H9 (cell line): Measurements from ENCODE around the gene FOXN4. TPM values are rescaled to one million over a fixed set of nuclear protein-coding genes. Genes with fewer than 3 reads are reported as not detected.

Experiments
- DNase-seq: peaks from one replicate; pipeline ENCODE4 v3.0.0-alpha.2; 2017
- H2AFZ ChIP-seq: one replicate; pipeline ENCODE4 v1.6.1; 2013; ENCODE audit warnings: mild to moderate bottlenecking, low read length, control low read depth, moderate library complexity
- H2AK5ac ChIP-seq: 2 replicates; pipeline ENCODE4 v1.6.1; 2013; ENCODE audit warnings: low read length, control low read depth, mixed read lengths; ENCODE audit not compliant: insufficient read length
- H2BK120ac ChIP-seq: one replicate; pipeline ENCODE4 v1.6.1; 2013; ENCODE audit warnings: low read depth, mild to moderate bottlenecking, low read length, control low read depth, inconsistent platforms; ENCODE audit not compliant: poor library complexity, severe bottlenecking
- H2BK12ac ChIP-seq: 2 replicates; pipeline ENCODE4 v1.6.1; 2013; ENCODE audit warnings: low read length, control low read depth, mixed read lengths, low read depth; ENCODE audit not compliant: insufficient read length
- H2BK15ac ChIP-seq: 2 replicates; pipeline ENCODE4 v1.6.1; 2013; ENCODE audit warnings: low read depth, low read length, control low read depth
- H2BK20ac ChIP-seq: one replicate; pipeline ENCODE4 v1.6.1; 2013; ENCODE audit warnings: low read depth, mild to moderate bottlenecking, low read length, control low read depth, inconsistent platforms; ENCODE audit not compliant: poor library complexity, severe bottlenecking
- H2BK5ac ChIP-seq: 2 replicates; pipeline ENCODE4 v1.6.1; 2013; ENCODE audit warnings: low read length, control low read depth, mixed read lengths; ENCODE audit not compliant: insufficient read length
- H3K14ac ChIP-seq: 2 replicates; pipeline ENCODE4 v1.6.1; 2013; ENCODE audit warnings: low read length, control low read depth; ENCODE audit not compliant: insufficient read depth
- H3K18ac ChIP-seq: 2 replicates; pipeline ENCODE4 v1.6.1; 2013; ENCODE audit warnings: low read depth, mild to moderate bottlenecking, mixed read lengths, low read length, control low read depth; ENCODE audit not compliant: insufficient read length
- H3K23ac ChIP-seq: 2 replicates; pipeline ENCODE4 v1.6.1; 2013; ENCODE audit warnings: low read length, control low read depth, mixed read lengths, low read depth; ENCODE audit not compliant: insufficient read length
- H3K23me2 ChIP-seq: 2 replicates; pipeline ENCODE4 v1.6.1; 2013; ENCODE audit warnings: low read depth, mild to moderate bottlenecking, mixed read lengths, low read length, control low read depth; ENCODE audit not compliant: insufficient read length, poor library complexity, severe bottlenecking
- H3K27ac ChIP-seq: 2 replicates; pipeline ENCODE4 v1.5.1; 2013; ENCODE audit warnings: low read length, control low read depth, mixed read lengths, low read depth; ENCODE audit not compliant: insufficient read length
- H3K27me3 ChIP-seq: 2 replicates; pipeline ENCODE4 v1.6.1; 2013; ENCODE audit warnings: low read length, control low read depth, inconsistent platforms; ENCODE audit not compliant: insufficient read depth
- H3K4ac ChIP-seq: 2 replicates; pipeline ENCODE4 v1.6.1; 2013; ENCODE audit warnings: low read depth, mild to moderate bottlenecking, control low read depth, inconsistent platforms, low read length, moderate library complexity
- H3K4me1 ChIP-seq: 2 replicates; pipeline ENCODE4 v1.6.1; 2013; ENCODE audit warnings: low read length, control low read depth, inconsistent platforms; ENCODE audit not compliant: insufficient read depth
- H3K4me2 ChIP-seq: 2 replicates; pipeline ENCODE4 v1.6.1; 2013; ENCODE audit warnings: low read length, control low read depth, mixed read lengths; ENCODE audit not compliant: insufficient read length, insufficient read depth
- H3K56ac ChIP-seq: 2 replicates; pipeline ENCODE4 v1.6.1; 2013; ENCODE audit warnings: low read depth, mild to moderate bottlenecking, mixed read lengths, low read length, control low read depth; ENCODE audit not compliant: insufficient read length
- H3K79me1 ChIP-seq: 2 replicates; pipeline ENCODE4 v1.6.1; 2013; ENCODE audit warnings: low read depth, mild to moderate bottlenecking, moderate library complexity, low read length, control low read depth, inconsistent platforms; ENCODE audit not compliant: insufficient read depth, poor library complexity, severe bottlenecking
- H3K79me2 ChIP-seq: 2 replicates; pipeline ENCODE4 v1.6.1; 2013; ENCODE audit warnings: low read length, control low read depth, inconsistent platforms; ENCODE audit not compliant: insufficient read depth
- H3K9ac ChIP-seq: 2 replicates; pipeline ENCODE4 v1.6.1; 2013; ENCODE audit warnings: low read length, control low read depth, mixed read lengths; ENCODE audit not compliant: insufficient read length; ENCODE audit errors: extremely low read depth
- H3K9me3 ChIP-seq: one replicate; pipeline ENCODE4 v1.6.1; 2013; ENCODE audit warnings: low read depth, low read length, inconsistent platforms; ENCODE audit not compliant: control insufficient read depth
- H3T11ph ChIP-seq: one replicate; pipeline ENCODE4 v1.6.1; 2013; ENCODE audit warnings: mild to moderate bottlenecking, low read length, control low read depth, inconsistent platforms
- H4K20me1 ChIP-seq: one replicate; pipeline ENCODE4 v1.6.1; 2013; ENCODE audit not compliant: control insufficient read depth, insufficient read length, insufficient read depth
- H4K5ac ChIP-seq: 2 replicates; pipeline ENCODE4 v1.6.1; 2013; ENCODE audit warnings: low read depth, mild to moderate bottlenecking, mixed read lengths, low read length, control low read depth; ENCODE audit not compliant: insufficient read length
- H4K8ac ChIP-seq: replicated peaks from 2 replicates; pipeline ENCODE4 v1.6.1; 2013; ENCODE audit warnings: low read length, control low read depth, mixed read lengths, low read depth; ENCODE audit not compliant: insufficient read length
- H4K91ac ChIP-seq: 2 replicates; pipeline ENCODE4 v1.6.1; 2013; ENCODE audit warnings: low read depth, mild to moderate bottlenecking, moderate library complexity, mixed read lengths, low read length, control low read depth; ENCODE audit not compliant: insufficient read length
- H3K27ac Mint-ChIP-seq, 3 experiments: 2 replicates in 2 of 3; 3 replicates in 1 of 3; pipeline ENCODE4 v1.8.0; 2020 to 2021; ENCODE audit warnings: mixed read lengths in 3 of 3, mild to moderate bottlenecking in 1 of 3, moderate library complexity in 1 of 3
- H3K27me3 Mint-ChIP-seq: 2 replicates; pipeline ENCODE4 v1.8.0; 2021; ENCODE audit warnings: low read depth, mild to moderate bottlenecking, moderate library complexity, mixed read lengths
- H3K36me3 Mint-ChIP-seq, 3 experiments: 2 replicates in 2 of 3; 3 replicates in 1 of 3; pipeline ENCODE4 v1.8.0; 2020 to 2021; ENCODE audit warnings: low read depth in 3 of 3, mixed read lengths in 3 of 3; ENCODE audit not compliant: insufficient read depth in 1 of 3
- H3K4me1 Mint-ChIP-seq, 2 experiments: 2 replicates each; pipeline ENCODE4 v1.8.0; 2020; ENCODE audit warnings: mixed read lengths in 2 of 2
- H3K4me3 Mint-ChIP-seq, 2 experiments: 2 replicates in 1 of 2; 3 replicates in 1 of 2; pipeline ENCODE4 v1.8.0; 2020 to 2021; ENCODE audit warnings: mild to moderate bottlenecking in 2 of 2, mixed read lengths in 2 of 2, moderate library complexity in 1 of 2
- H3K9me3 Mint-ChIP-seq, 2 experiments: 2 replicates in 1 of 2; 3 replicates in 1 of 2; pipeline ENCODE4 v1.8.0; 2020; ENCODE audit warnings: mild to moderate bottlenecking in 2 of 2, mixed read lengths in 2 of 2, moderate library complexity in 1 of 2
- WGBS: extraction: QIAGEN DNeasy Blood & Tissue Kit; methylation state at CpG from one replicate; pipeline ENCODE4 v1.1.7; 2013; ENCODE audit warnings: missing lambda C conversion rate, low lambda C conversion rate, mixed read lengths; ENCODE audit not compliant: insufficient read length; ENCODE audit errors: extremely low coverage; 5-methylcytosine and 5-hydroxymethylcytosine counted together
- total RNA-seq: library from RNA; stranded (reverse); gene quantifications from 2 replicates; pipeline ENCODE4 v1.2.1, GENCODE V29; 2021
- TF ChIP-seq, protein P1 (sequence below): fragments of 200-600 bp; sonication (generic); conservative IDR thresholded peaks from 3 replicates; pipeline ENCODE4 v1.8.0; 2021; ENCODE audit warnings: antibody characterized with exemption, mild to moderate bottlenecking

Gene FOXN4
- total RNA-seq, 1 experiment from 2014 or later: 0.39 TPM

DNA sequence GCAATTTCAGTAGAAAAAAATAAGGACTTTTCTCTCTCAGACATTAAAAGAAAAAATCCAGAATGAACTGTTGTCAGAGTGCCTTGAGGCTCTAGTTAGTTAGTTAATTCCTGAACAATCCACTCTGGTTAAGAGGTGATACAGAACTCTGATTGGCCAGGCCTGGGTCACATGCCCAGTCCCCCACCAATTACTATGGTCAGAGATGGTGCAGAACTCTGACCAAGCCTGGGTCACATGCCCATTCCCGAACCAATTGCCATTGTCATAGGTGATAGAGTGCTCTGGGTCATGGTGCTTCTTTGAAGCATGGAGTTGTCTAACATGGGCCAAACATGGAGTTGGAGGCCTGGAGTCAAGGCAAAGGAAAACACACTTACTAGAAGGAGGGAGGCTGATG is 27.5 kb upstream of the FOXN4 start:
- Histone ChIP-seq H3K9ac (no peak overlapping the region), H3K14ac (no peak overlapping the region), H4K91ac (no peak overlapping the region), H4K20me1 (no peaks in the 10 kb centered on the region), H2AFZ (no peak overlapping the region), H3T11ph (no peak overlapping the region), H3K18ac (no peak overlapping the region), H4K8ac (no peak overlapping the region), H3K4ac (no peak overlapping the region), H2BK120ac (no peak overlapping the region), H3K79me1 (no peaks in the 10 kb centered on the region), H2AK5ac (no peak overlapping the region), H2BK12ac (no peak overlapping the region), H3K79me2 (no peaks in the 10 kb centered on the region), H3K27ac (no peak overlapping the region), H3K56ac (no peak overlapping the region), H2BK20ac (no peak overlapping the region), H2BK15ac (no peak overlapping the region), H3K23me2 (no peaks in the 10 kb centered on the region), H3K9me3 (no peaks in the 10 kb centered on the region), H3K4me1 (no peaks in the 10 kb centered on the region), H3K27me3 (no peaks in the 10 kb centered on the region), H3K23ac (no peak overlapping the region), H3K4me2 (no peak overlapping the region), H4K5ac (no peak overlapping the region), H2BK5ac (no peak overlapping the region)
- no peak for DNase-seq
- Mint-ChIP-seq H3K27me3 (peaks cover 4% of the 10 kb centered on the region; the same call in 1 of the 2 replicates), H3K36me3 (no peaks in the 10 kb centered on the region), H3K9me3 (peaks cover 0 to 5% of the 10 kb centered on the region in 2 experiments; a peak in 2 of 5 replicates), H3K4me1 (peaks cover 0 to 3% of the 10 kb centered on the region in 2 experiments; a peak in 1 of 4 replicates), H3K4me3 (no peak overlapping the region), H3K27ac (no peak overlapping the region)
- TF ChIP-seq, protein P1, sequence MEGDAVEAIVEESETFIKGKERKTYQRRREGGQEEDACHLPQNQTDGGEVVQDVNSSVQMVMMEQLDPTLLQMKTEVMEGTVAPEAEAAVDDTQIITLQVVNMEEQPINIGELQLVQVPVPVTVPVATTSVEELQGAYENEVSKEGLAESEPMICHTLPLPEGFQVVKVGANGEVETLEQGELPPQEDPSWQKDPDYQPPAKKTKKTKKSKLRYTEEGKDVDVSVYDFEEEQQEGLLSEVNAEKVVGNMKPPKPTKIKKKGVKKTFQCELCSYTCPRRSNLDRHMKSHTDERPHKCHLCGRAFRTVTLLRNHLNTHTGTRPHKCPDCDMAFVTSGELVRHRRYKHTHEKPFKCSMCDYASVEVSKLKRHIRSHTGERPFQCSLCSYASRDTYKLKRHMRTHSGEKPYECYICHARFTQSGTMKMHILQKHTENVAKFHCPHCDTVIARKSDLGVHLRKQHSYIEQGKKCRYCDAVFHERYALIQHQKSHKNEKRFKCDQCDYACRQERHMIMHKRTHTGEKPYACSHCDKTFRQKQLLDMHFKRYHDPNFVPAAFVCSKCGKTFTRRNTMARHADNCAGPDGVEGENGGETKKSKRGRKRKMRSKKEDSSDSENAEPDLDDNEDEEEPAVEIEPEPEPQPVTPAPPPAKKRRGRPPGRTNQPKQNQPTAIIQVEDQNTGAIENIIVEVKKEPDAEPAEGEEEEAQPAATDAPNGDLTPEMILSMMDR: no peak
- WGBS: no CpG with 5 or more reads among the region's 1 CpG
